GM23248 (cell line): ENCODE measurements around the gene GOLGA8R.
"Not testable (repeated sequence)": the region's sequence is repeated elsewhere in the genome, so short reads cannot be mapped to it uniquely, and the experiment has no call there.

ENCODE experiments used
- EZH2 ChIP-seq: fragments of 200-600 bp; sonication (generic); IDR thresholded peaks from 2 replicates; pipeline ENCODE4 v1.6.1; 2018; ENCODE audit warnings: antibody characterized with exemption, mild to moderate bottlenecking; ENCODE audit not compliant: insufficient read depth, poor library complexity, severe bottlenecking
- EZH2phosphoT487 ChIP-seq: fragments of 200-600 bp; sonication (generic); IDR thresholded peaks from 2 replicates; pipeline ENCODE4 v1.6.1; 2018; ENCODE audit warnings: antibody characterized with exemption, moderate library complexity, mild to moderate bottlenecking, low read depth; ENCODE audit not compliant: insufficient read depth

- not testable (repeated sequence) for TF ChIP-seq EZH2, EZH2phosphoT487
Observed at GRCh38 chr15:30360990-30361389, 53.1 kb downstream of the GOLGA8R start.
